H4 (cell line): ENCODE data around the gene CACNA1B. TPM values are rescaled to one million over a fixed set of nuclear protein-coding genes. Genes with fewer than 3 reads are reported as not detected.
"Not testable (repeated sequence)": the region's sequence is repeated elsewhere in the genome, so short reads cannot be mapped to it uniquely, and the experiment has no call there.

ENCODE experiments used
- DNase-seq: peaks from one replicate; pipeline ENCODE4 v3.0.0-alpha.2; 2015; ENCODE audit warnings: low spot score
- total RNA-seq: library from RNA; depleted of rRNA; stranded (reverse); fragments of >200 nt; shearing (Covaris generic); gene quantifications from 2 replicates; pipeline ENCODE4 v1.2.3, GENCODE V29; 2014

The CACNA1B gene
- total RNA-seq, 1 experiment from 2014 or later, result not detected

GRCh38 chr9:138013836-138014562 is 136.4 kb downstream of the CACNA1B start:
- DNase-seq, result no peak

GRCh38 chr9:138014563-138014945 is 137.0 kb downstream of the CACNA1B start:
- no peak for DNase-seq

- no peak for DNase-seq
Observed at GRCh38 chr9:138015021-138015829, 137.6 kb downstream of the CACNA1B start.

- no peak for DNase-seq
Observed at GRCh38 chr9:138016406-138017187, 139.0 kb downstream of the CACNA1B start.

- DNase-seq, result no peak
Observed at GRCh38 chr9:138017200-138017599, 139.6 kb downstream of the CACNA1B start.

- not testable (repeated sequence) for DNase-seq
Observed at GRCh38 chr9:138019514-138019913, 141.9 kb downstream of the CACNA1B start.

- no peak for DNase-seq
Observed at GRCh38 chr9:138020120-138020794, 142.7 kb downstream of the CACNA1B start.

- no peak for DNase-seq
Observed at GRCh38 chr9:138020795-138021182, 143.2 kb downstream of the CACNA1B start.

- DNase-seq, result no peak
Observed at GRCh38 chr9:138021251-138022056, 143.9 kb downstream of the CACNA1B start.

- no peak for DNase-seq
Observed at GRCh38 chr9:138022121-138022741, 144.6 kb downstream of the CACNA1B start.

GRCh38 chr9:138022756-138023393 is 145.3 kb downstream of the CACNA1B start:
- DNase-seq, result no peak

GRCh38 chr9:138023394-138024124 is 146.0 kb downstream of the CACNA1B start:
- DNase-seq, result no peak

- no peak for DNase-seq
Observed at GRCh38 chr9:138024131-138024530, 146.5 kb downstream of the CACNA1B start.

- DNase-seq, result no peak
Observed at GRCh38 chr9:138024831-138025291, 147.3 kb downstream of the CACNA1B start.

- DNase-seq, result no peak
Observed at GRCh38 chr9:138025417-138025816, 147.8 kb downstream of the CACNA1B start.

- no peak for DNase-seq
Observed at GRCh38 chr9:138025908-138026307, 148.3 kb downstream of the CACNA1B start.

- no peak for DNase-seq
Observed at GRCh38 chr9:138028596-138028995, 151.0 kb downstream of the CACNA1B start.

- DNase-seq, result no peak
Observed at GRCh38 chr9:138031186-138031585, 153.6 kb downstream of the CACNA1B start.

- no peak for DNase-seq
Observed at GRCh38 chr9:138033950-138034349, 156.4 kb downstream of the CACNA1B start.
